Natural killer cell (primary cell): Measurements from ENCODE around the gene NOS1AP. TPM values are rescaled to one million over a fixed set of nuclear protein-coding genes. Genes with fewer than 3 reads are reported as not detected.

Source experiments
- ATAC-seq, 3 donors: fragments of 150-1000 bp in 2 of 3; fragments of 200-7000 bp in 1 of 3; cut with Tn5 transposase; 1 replicate in 1 of 3; 2 replicates in 2 of 3; pipeline ENCODE4 v1.10.0; 2021; ENCODE audit warnings: mild to moderate bottlenecking in 2 of 3, moderate library complexity in 2 of 3
- DNase-seq, 2 donors: peaks; one replicate each; pipeline versions ENCODE4 v3.0.0 to v3.0.0-alpha.2; 2013 to 2021; ENCODE audit warnings: mixed read lengths in 1 of 2
- H3K27ac ChIP-seq: one replicate; pipeline ENCODE4 v1.5.1; 2013; ENCODE audit warnings: mild to moderate bottlenecking, low read length
- H3K27me3 ChIP-seq: one replicate; pipeline ENCODE4 v1.6.1; 2013; ENCODE audit warnings: low read length; ENCODE audit not compliant: control insufficient read depth, insufficient read depth
- H3K36me3 ChIP-seq: one replicate; pipeline ENCODE4 v1.6.1; 2013; ENCODE audit warnings: low read length; ENCODE audit not compliant: control insufficient read depth, insufficient read depth
- H3K4me1 ChIP-seq: one replicate; pipeline ENCODE4 v1.6.1; 2013; ENCODE audit warnings: low read length; ENCODE audit not compliant: control insufficient read depth, insufficient read depth
- H3K4me3 ChIP-seq: one replicate; pipeline ENCODE4 v1.5.1; 2013; ENCODE audit warnings: low read length
- H3K9me3 ChIP-seq: one replicate; pipeline ENCODE4 v1.6.1; 2013; ENCODE audit warnings: low read length; ENCODE audit not compliant: control insufficient read depth, insufficient read depth
- H3K27ac Mint-ChIP-seq, 2 donors: one replicate each; pipeline ENCODE4 v1.8.0; 2022; ENCODE audit warnings: mild to moderate bottlenecking in 2 of 2, mixed read lengths in 2 of 2, moderate library complexity in 1 of 2
- H3K27me3 Mint-ChIP-seq, 2 donors: one replicate each; pipeline ENCODE4 v1.8.0; 2022; ENCODE audit warnings: low read depth in 2 of 2, mixed read lengths in 2 of 2
- H3K36me3 Mint-ChIP-seq: one replicate; pipeline ENCODE4 v1.8.0; 2022; ENCODE audit warnings: mixed read lengths
- H3K4me1 Mint-ChIP-seq, 2 donors: one replicate each; pipeline ENCODE4 v1.8.0; 2022; ENCODE audit warnings: mixed read lengths in 2 of 2
- H3K4me3 Mint-ChIP-seq: one replicate; pipeline ENCODE4 v1.8.0; 2022; ENCODE audit warnings: mild to moderate bottlenecking, moderate library complexity, mixed read lengths
- H3K9me3 Mint-ChIP-seq, 2 donors: one replicate each; pipeline ENCODE4 v1.8.0; 2022; ENCODE audit warnings: mixed read lengths in 2 of 2
- CTCF ChIP-seq: fragments of 200-600 bp; IDR thresholded peaks from one replicate; pipeline ENCODE4 v1.8.0; 2022; ENCODE audit warnings: antibody characterized with exemption
- WGBS: methylation state at CpG from one replicate; pipeline ENCODE4 v1.1.7; 2013; ENCODE audit warnings: missing lambda C conversion rate; ENCODE audit not compliant: insufficient coverage; 5-methylcytosine and 5-hydroxymethylcytosine counted together
- intact Hi-C: fragments of 100-400 bp; cut with micrococcal nuclease; formaldehyde crosslinking; loops from one replicate; pipeline ENCODE4 v1.14.2; 2022
- total RNA-seq, 4 donors: library from RNA; stranded (reverse); fragments of 120-200 nt in 1 of 4; gene quantifications; one replicate each; pipeline versions ENCODE4 v1.2.3 to v1.2.4, GENCODE V29; 2013 to 2022

NOS1AP gene
- total RNA-seq, 3 donors from 2014 or later (not counting 1 experiment from before 2014, with no cell fraction given): 0.09 to 0.20 TPM; not detected in 1

DNA sequence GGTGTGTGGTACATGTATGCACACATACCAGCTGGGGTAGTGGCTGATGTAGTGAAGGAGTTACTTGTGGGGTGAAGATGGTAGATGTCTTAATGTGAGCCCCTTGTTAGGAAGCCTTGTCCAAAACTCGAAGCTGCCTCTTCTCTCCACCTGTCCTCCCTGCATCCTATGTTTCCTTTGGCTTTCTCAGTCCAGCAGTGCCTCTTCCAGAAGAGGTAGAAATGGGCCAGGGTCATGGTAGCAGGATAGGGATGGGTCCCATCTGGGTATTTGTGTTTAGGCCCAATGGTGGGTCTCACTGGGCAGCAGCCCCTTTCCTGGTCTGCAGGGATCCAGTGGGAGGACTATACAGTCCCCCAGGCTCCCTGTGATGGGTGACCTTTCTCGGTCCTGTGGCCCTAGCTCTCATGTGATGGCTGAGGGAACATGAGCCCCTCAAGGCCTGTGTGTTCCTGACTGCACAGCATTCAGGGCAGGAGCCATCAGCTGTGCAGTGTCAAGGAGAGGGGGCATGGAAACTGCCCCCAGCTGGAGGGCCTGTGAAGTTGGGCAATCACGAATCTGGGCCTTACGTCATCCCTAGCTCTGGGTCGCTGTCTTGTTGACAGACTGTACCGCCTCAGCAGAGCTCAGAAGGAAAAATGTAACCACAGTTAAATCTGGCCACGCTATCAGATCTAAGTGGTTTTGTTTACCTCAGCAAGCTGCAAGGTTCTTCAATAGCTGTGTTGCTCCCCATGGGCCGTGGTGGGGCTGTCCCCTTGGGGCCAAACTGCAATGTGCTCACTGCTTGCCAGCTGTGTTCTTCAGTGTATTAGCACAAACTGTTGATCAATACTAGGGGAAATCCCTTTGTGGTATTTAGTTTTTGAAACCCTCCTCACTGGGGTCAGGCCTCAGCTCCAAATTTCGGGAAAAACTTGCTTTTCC is 82.7 kb downstream of the NOS1AP start:
- peak; percentile 24 to 49 for DNase-seq
- Mint-ChIP-seq H3K27ac (peak overlapping the region in 1 of 2 donors; percentile 15), H3K9me3 (no peaks in the 10 kb centered on the region)

DNA sequence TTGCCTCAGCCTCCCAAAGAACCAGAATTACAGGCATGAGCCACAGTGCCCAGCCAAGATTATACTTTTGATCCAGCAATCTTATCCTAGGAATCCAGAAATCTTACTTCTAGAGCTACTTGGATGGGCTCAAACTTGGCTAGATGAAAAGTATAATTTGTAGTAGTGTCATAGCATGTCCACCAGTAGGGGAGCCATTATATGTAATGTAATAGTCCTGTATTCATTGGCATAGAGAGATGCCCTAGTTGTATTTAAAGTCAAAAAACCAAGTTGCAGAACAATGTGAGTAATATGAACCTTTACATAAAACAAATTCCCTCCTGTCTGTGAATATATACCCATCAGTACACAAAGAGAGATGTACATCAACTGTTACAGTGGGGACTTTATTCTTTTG is 83.9 kb downstream of the NOS1AP start:
- H3K4me1 ChIP-seq: peaks cover 27% of the 10 kb centered on the region
- no peak overlapping the region for H3K27ac ChIP-seq
- peaks cover 6 to 12% of the 10 kb centered on the region in 2 donors for H3K27me3 Mint-ChIP-seq
- H3K4me3 Mint-ChIP-seq: no peak overlapping the region
- DNase-seq: no peak
- no peak overlapping the region for H3K4me3 ChIP-seq
- H3K4me1 Mint-ChIP-seq: peaks cover 16 to 19% of the 10 kb centered on the region in 2 donors
- no peaks in the 10 kb centered on the region for H3K9me3 ChIP-seq
- TF ChIP-seq CTCF: no peak
- no peaks in the 10 kb centered on the region for H3K36me3 ChIP-seq
- H3K9me3 Mint-ChIP-seq: no peaks in the 10 kb centered on the region
- no peaks in the 10 kb centered on the region for H3K36me3 Mint-ChIP-seq
- peaks cover 2% of the 10 kb centered on the region for H3K27me3 ChIP-seq
- no peak overlapping the region for H3K27ac Mint-ChIP-seq
- intact Hi-C loops: no loop called here
- ATAC-seq: no peak

More for the DNA sequence above, 82.7 kb downstream of the NOS1AP start:
- intact Hi-C loops: no loop called here
- Mint-ChIP-seq H3K36me3 (no peaks in the 10 kb centered on the region), H3K4me1 (peaks cover 16 to 19% of the 10 kb centered on the region in 2 donors), H3K27me3 (peaks cover 8 to 10% of the 10 kb centered on the region in 2 donors), H3K4me3 (no peak overlapping the region)
- H3K4me3 ChIP-seq: no peak overlapping the region
- WGBS: 18% methylated on average over 9 of the region's 9 CpGs
- peaks cover 30% of the 10 kb centered on the region for H3K4me1 ChIP-seq
- H3K27me3 ChIP-seq: peaks cover 2% of the 10 kb centered on the region
- peak; percentile 80 to 94 (median 84) for ATAC-seq
- no peaks in the 10 kb centered on the region for H3K36me3 ChIP-seq
- no peak for TF ChIP-seq CTCF
- no peak overlapping the region for H3K27ac ChIP-seq
- no peaks in the 10 kb centered on the region for H3K9me3 ChIP-seq

GRCh38 chr1:162157469-162157868 is 88.0 kb downstream of the NOS1AP start:
- H3K4me1 Mint-ChIP-seq: peaks cover 5% of the 10 kb centered on the region in 2 donors
- intact Hi-C loops: no loop called here
- WGBS: 91% methylated on average over 1 of the region's 1 CpG
- no peak overlapping the region for H3K27ac Mint-ChIP-seq
- no peak overlapping the region for H3K4me3 Mint-ChIP-seq
- no peaks in the 10 kb centered on the region for H3K36me3 Mint-ChIP-seq
- no peak for ATAC-seq
- H3K9me3 Mint-ChIP-seq: no peaks in the 10 kb centered on the region
- no peak overlapping the region for H3K4me3 ChIP-seq
- H3K4me1 ChIP-seq: peaks cover 6% of the 10 kb centered on the region
- no peak for DNase-seq
- H3K27me3 ChIP-seq: peaks cover 2% of the 10 kb centered on the region
- H3K27ac ChIP-seq: no peak overlapping the region
- no peak for TF ChIP-seq CTCF
- H3K9me3 ChIP-seq: no peaks in the 10 kb centered on the region
- H3K27me3 Mint-ChIP-seq: peaks cover 18 to 33% of the 10 kb centered on the region in 2 donors
- no peaks in the 10 kb centered on the region for H3K36me3 ChIP-seq
